SK-N-SH treated with all-trans-retinoic acid at 6 μM for 48 hours (cell line): ENCODE data around the gene DNAJC24.

Source experiments
- ARNTL ChIP-seq: fragments of 450-650 bp; formaldehyde crosslinking; IDR thresholded peaks from 2 replicates; pipeline ENCODE4 v1.5.0; 2020; ENCODE audit warnings: low read depth, mild to moderate bottlenecking, moderate library complexity, borderline replicate concordance
- OSR1 ChIP-seq: fragments of 250-450 bp; sonication (Bioruptor Pico); IDR thresholded peaks from 2 replicates; pipeline ENCODE4 v1.8.0; 2022; ENCODE audit warnings: moderate library complexity, mild to moderate bottlenecking, inconsistent platforms
- PPARA ChIP-seq: fragments of 250-450 bp; sonication (Bioruptor Pico); IDR thresholded peaks from 2 replicates; pipeline ENCODE4 v1.5.0; 2020; ENCODE audit warnings: mild to moderate bottlenecking, borderline replicate concordance
- RARB ChIP-seq: fragments of 250-450 bp; sonication (Bioruptor Pico); IDR thresholded peaks from 2 replicates; pipeline ENCODE4 v1.8.0; 2021; ENCODE audit warnings: mild to moderate bottlenecking, moderate library complexity
- TOX ChIP-seq: fragments of 250-450 bp; sonication (Bioruptor Pico); IDR thresholded peaks from 2 replicates; pipeline ENCODE4 v1.8.0; 2021; ENCODE audit warnings: mild to moderate bottlenecking, moderate library complexity, borderline replicate concordance
- ZNF70 ChIP-seq: fragments of 450-650 bp; formaldehyde crosslinking; IDR thresholded peaks from 2 replicates; pipeline ENCODE4 v1.5.0; 2020; ENCODE audit warnings: mild to moderate bottlenecking, moderate library complexity
- TF ChIP-seq, protein P1 (sequence below): fragments of 250-450 bp; sonication (Bioruptor Pico); IDR thresholded peaks from 2 replicates; pipeline ENCODE4 v1.5.1; 2021; ENCODE audit warnings: mild to moderate bottlenecking, moderate library complexity
- TF ChIP-seq, protein P2 (sequence below): fragments of 250-450 bp; sonication (Bioruptor Pico); IDR thresholded peaks from 2 replicates; pipeline ENCODE4 v1.8.0; 2020; ENCODE audit warnings: mild to moderate bottlenecking, moderate library complexity, borderline replicate concordance
- TF ChIP-seq, protein P3 (sequence below): fragments of 250-450 bp; sonication (Bioruptor Pico); IDR thresholded peaks from 2 replicates; pipeline ENCODE4 v1.5.1; 2020; ENCODE audit warnings: low read depth, mild to moderate bottlenecking, moderate library complexity
- TF ChIP-seq, protein P4 (sequence below): fragments of 250-450 bp; sonication (Bioruptor Pico); IDR thresholded peaks from 2 replicates; pipeline ENCODE4 v1.5.0; 2020; ENCODE audit warnings: mild to moderate bottlenecking, moderate library complexity

DNA sequence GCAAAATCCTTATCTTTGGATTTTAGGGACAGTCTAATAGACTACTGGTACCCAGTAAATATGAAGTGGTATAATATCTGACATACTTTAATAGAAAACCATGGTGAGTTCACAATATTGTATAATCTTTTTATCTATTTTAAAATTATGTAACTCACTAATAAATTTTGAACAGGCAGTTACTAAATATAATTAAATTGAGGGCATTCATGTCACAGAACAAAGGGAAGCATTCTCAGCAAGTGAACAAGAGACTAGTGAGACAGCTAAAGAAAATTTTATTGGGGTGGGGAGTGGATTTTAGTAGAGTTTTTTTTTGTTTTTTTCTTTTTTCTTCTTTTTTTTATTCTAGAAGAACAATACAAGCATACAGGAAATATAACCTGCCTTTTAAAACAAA is 55.0 kb downstream of the DNAJC24 start:
- TF ChIP-seq ARNTL (CRISPR knock-in tag) (no peak), PPARA (CRISPR knock-in tag) (no peak), ZNF70 (no peak), TOX (CRISPR knock-in tag) (no peak), OSR1 (CRISPR knock-in tag) (no peak), RARB (no peak)
- TF ChIP-seq, protein P1, sequence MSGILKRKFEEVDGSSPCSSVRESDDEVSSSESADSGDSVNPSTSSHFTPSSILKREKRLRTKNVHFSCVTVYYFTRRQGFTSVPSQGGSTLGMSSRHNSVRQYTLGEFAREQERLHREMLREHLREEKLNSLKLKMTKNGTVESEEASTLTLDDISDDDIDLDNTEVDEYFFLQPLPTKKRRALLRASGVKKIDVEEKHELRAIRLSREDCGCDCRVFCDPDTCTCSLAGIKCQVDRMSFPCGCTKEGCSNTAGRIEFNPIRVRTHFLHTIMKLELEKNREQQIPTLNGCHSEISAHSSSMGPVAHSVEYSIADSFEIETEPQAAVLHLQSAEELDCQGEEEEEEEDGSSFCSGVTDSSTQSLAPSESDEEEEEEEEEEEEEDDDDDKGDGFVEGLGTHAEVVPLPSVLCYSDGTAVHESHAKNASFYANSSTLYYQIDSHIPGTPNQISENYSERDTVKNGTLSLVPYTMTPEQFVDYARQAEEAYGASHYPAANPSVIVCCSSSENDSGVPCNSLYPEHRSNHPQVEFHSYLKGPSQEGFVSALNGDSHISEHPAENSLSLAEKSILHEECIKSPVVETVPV = no peak
- TF ChIP-seq, protein P2, sequence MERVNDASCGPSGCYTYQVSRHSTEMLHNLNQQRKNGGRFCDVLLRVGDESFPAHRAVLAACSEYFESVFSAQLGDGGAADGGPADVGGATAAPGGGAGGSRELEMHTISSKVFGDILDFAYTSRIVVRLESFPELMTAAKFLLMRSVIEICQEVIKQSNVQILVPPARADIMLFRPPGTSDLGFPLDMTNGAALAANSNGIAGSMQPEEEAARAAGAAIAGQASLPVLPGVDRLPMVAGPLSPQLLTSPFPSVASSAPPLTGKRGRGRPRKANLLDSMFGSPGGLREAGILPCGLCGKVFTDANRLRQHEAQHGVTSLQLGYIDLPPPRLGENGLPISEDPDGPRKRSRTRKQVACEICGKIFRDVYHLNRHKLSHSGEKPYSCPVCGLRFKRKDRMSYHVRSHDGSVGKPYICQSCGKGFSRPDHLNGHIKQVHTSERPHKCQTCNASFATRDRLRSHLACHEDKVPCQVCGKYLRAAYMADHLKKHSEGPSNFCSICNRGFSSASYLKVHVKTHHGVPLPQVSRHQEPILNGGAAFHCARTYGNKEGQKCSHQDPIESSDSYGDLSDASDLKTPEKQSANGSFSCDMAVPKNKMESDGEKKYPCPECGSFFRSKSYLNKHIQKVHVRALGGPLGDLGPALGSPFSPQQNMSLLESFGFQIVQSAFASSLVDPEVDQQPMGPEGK (CRISPR knock-in tag) = no peak
- TF ChIP-seq, protein P3, sequence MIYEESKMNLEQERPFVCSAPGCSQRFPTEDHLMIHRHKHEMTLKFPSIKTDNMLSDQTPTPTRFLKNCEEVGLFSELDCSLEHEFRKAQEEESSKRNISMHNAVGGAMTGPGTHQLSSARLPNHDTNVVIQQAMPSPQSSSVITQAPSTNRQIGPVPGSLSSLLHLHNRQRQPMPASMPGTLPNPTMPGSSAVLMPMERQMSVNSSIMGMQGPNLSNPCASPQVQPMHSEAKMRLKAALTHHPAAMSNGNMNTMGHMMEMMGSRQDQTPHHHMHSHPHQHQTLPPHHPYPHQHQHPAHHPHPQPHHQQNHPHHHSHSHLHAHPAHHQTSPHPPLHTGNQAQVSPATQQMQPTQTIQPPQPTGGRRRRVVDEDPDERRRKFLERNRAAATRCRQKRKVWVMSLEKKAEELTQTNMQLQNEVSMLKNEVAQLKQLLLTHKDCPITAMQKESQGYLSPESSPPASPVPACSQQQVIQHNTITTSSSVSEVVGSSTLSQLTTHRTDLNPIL (CRISPR knock-in tag) = no peak
- TF ChIP-seq, protein P4, sequence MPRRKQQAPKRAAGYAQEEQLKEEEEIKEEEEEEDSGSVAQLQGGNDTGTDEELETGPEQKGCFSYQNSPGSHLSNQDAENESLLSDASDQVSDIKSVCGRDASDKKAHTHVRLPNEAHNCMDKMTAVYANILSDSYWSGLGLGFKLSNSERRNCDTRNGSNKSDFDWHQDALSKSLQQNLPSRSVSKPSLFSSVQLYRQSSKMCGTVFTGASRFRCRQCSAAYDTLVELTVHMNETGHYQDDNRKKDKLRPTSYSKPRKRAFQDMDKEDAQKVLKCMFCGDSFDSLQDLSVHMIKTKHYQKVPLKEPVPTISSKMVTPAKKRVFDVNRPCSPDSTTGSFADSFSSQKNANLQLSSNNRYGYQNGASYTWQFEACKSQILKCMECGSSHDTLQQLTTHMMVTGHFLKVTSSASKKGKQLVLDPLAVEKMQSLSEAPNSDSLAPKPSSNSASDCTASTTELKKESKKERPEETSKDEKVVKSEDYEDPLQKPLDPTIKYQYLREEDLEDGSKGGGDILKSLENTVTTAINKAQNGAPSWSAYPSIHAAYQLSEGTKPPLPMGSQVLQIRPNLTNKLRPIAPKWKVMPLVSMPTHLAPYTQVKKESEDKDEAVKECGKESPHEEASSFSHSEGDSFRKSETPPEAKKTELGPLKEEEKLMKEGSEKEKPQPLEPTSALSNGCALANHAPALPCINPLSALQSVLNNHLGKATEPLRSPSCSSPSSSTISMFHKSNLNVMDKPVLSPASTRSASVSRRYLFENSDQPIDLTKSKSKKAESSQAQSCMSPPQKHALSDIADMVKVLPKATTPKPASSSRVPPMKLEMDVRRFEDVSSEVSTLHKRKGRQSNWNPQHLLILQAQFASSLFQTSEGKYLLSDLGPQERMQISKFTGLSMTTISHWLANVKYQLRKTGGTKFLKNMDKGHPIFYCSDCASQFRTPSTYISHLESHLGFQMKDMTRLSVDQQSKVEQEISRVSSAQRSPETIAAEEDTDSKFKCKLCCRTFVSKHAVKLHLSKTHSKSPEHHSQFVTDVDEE (CRISPR knock-in tag) = no peak
